Measurements from ENCODE around the gene VWC2L. TPM values are rescaled to one million over a fixed set of nuclear protein-coding genes. Genes with fewer than 3 reads are reported as not detected.

The VWC2L gene
- total and polyA plus RNA-seq, 2 of the 8 experiments (the other 6 are each of a cell fraction or from before 2014, with no cell fraction given): not detected

DNA sequence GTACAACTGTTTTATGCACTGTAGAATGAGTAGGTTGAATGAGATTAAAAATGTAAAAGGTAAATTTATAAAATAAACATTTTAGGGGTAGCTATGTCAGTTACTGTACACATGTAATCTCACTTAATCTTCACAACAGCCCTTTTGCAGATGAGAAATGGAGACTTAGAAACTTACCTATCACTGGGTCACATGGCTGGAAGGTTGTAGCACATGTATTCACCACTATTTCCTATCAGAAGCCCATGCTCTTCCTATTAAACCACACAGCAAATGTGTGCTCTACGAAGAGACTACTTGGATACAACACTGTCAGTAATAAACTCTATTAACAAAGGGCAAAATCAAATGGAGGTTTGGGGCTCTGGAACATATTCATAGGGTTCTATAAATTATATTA is 60.5 kb downstream of the VWC2L start (continued):
- TF ChIP-seq HDAC2 (IDR thresholded peaks at IDR 0.05; ENCODE audit: borderline replicate concordance in 1 of 2, low read depth in 2 of 2, low read length in 2 of 2) (no peak), GTF2F1 (IDR thresholded peaks at IDR 0.05; ENCODE audit: borderline replicate concordance, low read depth, low read length) (no peak)

All from H1 (cell line).